Caco-2 (cell line): ENCODE results near the gene ATOSB. TPM values are rescaled to one million over a fixed set of nuclear protein-coding genes. Genes with fewer than 3 reads are reported as not detected.

Experiments
- BruUV-seq: library from RNA; stranded (reverse); fragments of 400-500 nt; replicated peaks from 2 replicates; lab custom pipeline; 2021; lab: Mats Ljungman, UMichigan
- CTCF ChIA-PET: fragments of 300-600 bp; sonication (Branson Sonifier 250); formaldehyde crosslinking; loops from one replicate; lab custom pipeline; 2022; ENCODE audit warnings: antibody characterized with exemption; lab: Charles Lee
- POLR2A ChIA-PET: fragments of 300-600 bp; sonication (Branson Sonifier 250); formaldehyde crosslinking; loops from one replicate; lab custom pipeline; 2022; ENCODE audit warnings: antibody characterized with exemption; lab: Charles Lee
- DNase-seq, 2 experiments: peaks; one replicate each; pipeline versions ENCODE4 v3.0.0 to v3.0.0-alpha.2; 2020 to 2022
- H3K27me3 ChIP-seq: replicated peaks from 2 replicates; pipeline ENCODE4 v1.6.0; 2011; ENCODE audit warnings: low read length; ENCODE audit not compliant: control insufficient read depth, insufficient read depth
- H3K36me3 ChIP-seq: 2 replicates; pipeline ENCODE4 v1.5.1; 2011; ENCODE audit warnings: low read length; ENCODE audit not compliant: control insufficient read depth, insufficient read depth
- H3K4me1 ChIP-seq: fragments of 250-450 bp; sonication (Bioruptor Pico); 2 replicates; pipeline ENCODE4 v1.5.1; 2020; ENCODE audit warnings: mild to moderate bottlenecking
- H3K4me3 ChIP-seq: 2 replicates; pipeline ENCODE4 v1.5.1; 2011; ENCODE audit warnings: low read depth, mild to moderate bottlenecking, control low read depth, low read length
- H3K9me3 ChIP-seq: fragments of 250-450 bp; sonication (Bioruptor Pico); 2 replicates; pipeline ENCODE4 v1.5.1; 2020; ENCODE audit warnings: mild to moderate bottlenecking, moderate library complexity
- H3K27ac Mint-ChIP-seq: one replicate; pipeline ENCODE4 v1.8.0; 2022; ENCODE audit warnings: mixed read lengths; ENCODE audit not compliant: unreplicated experiment
- H3K27me3 Mint-ChIP-seq: one replicate; pipeline ENCODE4 v1.8.0; 2022; ENCODE audit warnings: mixed read lengths; ENCODE audit not compliant: insufficient read depth, unreplicated experiment
- H3K36me3 Mint-ChIP-seq: one replicate; pipeline ENCODE4 v1.8.0; 2022; ENCODE audit warnings: mild to moderate bottlenecking, mixed read lengths; ENCODE audit not compliant: insufficient read depth, unreplicated experiment
- H3K4me1 Mint-ChIP-seq: one replicate; pipeline ENCODE4 v1.8.0; 2022; ENCODE audit warnings: low read depth, mixed read lengths; ENCODE audit not compliant: unreplicated experiment
- H3K4me3 Mint-ChIP-seq: one replicate; pipeline ENCODE4 v1.8.0; 2022; ENCODE audit warnings: mild to moderate bottlenecking, moderate library complexity, mixed read lengths; ENCODE audit not compliant: unreplicated experiment
- H3K9me3 Mint-ChIP-seq: one replicate; pipeline ENCODE4 v1.8.0; 2022; ENCODE audit warnings: mixed read lengths; ENCODE audit not compliant: unreplicated experiment
- intact Hi-C: fragments of 100-400 bp; cut with micrococcal nuclease; formaldehyde crosslinking; loops from one replicate; pipeline ENCODE4 v1.10.0; 2022; ENCODE audit not compliant: unreplicated experiment
- total RNA-seq: library from RNA; stranded (reverse); gene quantifications from 2 replicates; pipeline ENCODE4 v1.2.3, GENCODE V29; 2022
- TF ChIP-seq, protein P1 (sequence below), 2 experiments: fragments of 200-600 bp in 1 of 2; IDR thresholded peaks; 1 replicate in 1 of 2; 2 replicates in 1 of 2; pipeline versions ENCODE4 v1.5.1 to v1.8.0; 2011 to 2022; ENCODE audit warnings: antibody characterized with exemption in 1 of 2, control low read depth in 1 of 2, inconsistent platforms in 1 of 2, low read depth in 1 of 2, low read length in 1 of 2, mild to moderate bottlenecking in 1 of 2, moderate library complexity in 1 of 2; ENCODE audit not compliant: insufficient read depth in 1 of 2, severe bottlenecking in 1 of 2, unreplicated experiment in 1 of 2

The ATOSB gene
- total RNA-seq, 1 experiment from 2014 or later, result 5.8 TPM

DNA sequence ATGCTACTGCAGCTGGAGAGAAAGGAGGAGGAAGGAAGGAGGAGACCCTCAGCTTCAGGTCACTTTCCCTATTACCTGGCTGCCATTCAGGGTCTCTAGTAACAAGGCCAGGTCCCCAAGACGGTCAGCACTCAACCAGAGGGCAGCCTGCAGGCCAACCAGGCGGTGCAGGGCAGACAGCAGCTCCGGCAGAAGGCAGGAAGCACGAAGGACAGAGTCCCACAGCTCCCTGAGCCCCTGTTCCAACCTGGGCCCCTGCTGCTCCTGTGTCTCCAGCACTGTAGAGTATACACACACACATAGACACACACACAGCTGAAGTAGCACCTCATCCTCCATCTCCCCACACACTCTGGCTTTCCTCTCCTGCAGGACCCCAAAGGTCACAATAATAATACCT, 37.6 kb downstream of the ATOSB start:
- H3K4me3 Mint-ChIP-seq, result peak overlapping the region; percentile 86
- peak overlapping the region; percentile 87 for H3K27ac Mint-ChIP-seq
- H3K36me3 ChIP-seq, result peaks cover 2% of the 10 kb centered on the region; the same call in 1 of the 2 replicates
- intact Hi-C loops, result no loop called here
- H3K4me3 ChIP-seq, result no peak overlapping the region
- peaks cover 9% of the 10 kb centered on the region for H3K4me1 Mint-ChIP-seq
- no peaks in the 10 kb centered on the region for H3K9me3 ChIP-seq
- peaks cover 31% of the 10 kb centered on the region for H3K36me3 Mint-ChIP-seq
- H3K27me3 ChIP-seq, result no peaks in the 10 kb centered on the region
- BruUV-seq, result no TSS peak
- ChIA-PET POLR2A (no interaction called here), CTCF (no interaction called here)
- H3K4me1 ChIP-seq, result peaks cover 12% of the 10 kb centered on the region; the same call in 1 of the 2 replicates
- no peak for DNase-seq
- TF ChIP-seq, protein P1, sequence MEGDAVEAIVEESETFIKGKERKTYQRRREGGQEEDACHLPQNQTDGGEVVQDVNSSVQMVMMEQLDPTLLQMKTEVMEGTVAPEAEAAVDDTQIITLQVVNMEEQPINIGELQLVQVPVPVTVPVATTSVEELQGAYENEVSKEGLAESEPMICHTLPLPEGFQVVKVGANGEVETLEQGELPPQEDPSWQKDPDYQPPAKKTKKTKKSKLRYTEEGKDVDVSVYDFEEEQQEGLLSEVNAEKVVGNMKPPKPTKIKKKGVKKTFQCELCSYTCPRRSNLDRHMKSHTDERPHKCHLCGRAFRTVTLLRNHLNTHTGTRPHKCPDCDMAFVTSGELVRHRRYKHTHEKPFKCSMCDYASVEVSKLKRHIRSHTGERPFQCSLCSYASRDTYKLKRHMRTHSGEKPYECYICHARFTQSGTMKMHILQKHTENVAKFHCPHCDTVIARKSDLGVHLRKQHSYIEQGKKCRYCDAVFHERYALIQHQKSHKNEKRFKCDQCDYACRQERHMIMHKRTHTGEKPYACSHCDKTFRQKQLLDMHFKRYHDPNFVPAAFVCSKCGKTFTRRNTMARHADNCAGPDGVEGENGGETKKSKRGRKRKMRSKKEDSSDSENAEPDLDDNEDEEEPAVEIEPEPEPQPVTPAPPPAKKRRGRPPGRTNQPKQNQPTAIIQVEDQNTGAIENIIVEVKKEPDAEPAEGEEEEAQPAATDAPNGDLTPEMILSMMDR (IDR thresholded peaks at IDR 0.05; ENCODE audit: insufficient read depth in 1 of 2, low read depth in 1 of 2, low read length in 1 of 2, severe bottlenecking in 1 of 2, unreplicated experiment in 1 of 2), result no peak
- H3K9me3 Mint-ChIP-seq, result no peaks in the 10 kb centered on the region
- H3K27me3 Mint-ChIP-seq, result no peaks in the 10 kb centered on the region

DNA sequence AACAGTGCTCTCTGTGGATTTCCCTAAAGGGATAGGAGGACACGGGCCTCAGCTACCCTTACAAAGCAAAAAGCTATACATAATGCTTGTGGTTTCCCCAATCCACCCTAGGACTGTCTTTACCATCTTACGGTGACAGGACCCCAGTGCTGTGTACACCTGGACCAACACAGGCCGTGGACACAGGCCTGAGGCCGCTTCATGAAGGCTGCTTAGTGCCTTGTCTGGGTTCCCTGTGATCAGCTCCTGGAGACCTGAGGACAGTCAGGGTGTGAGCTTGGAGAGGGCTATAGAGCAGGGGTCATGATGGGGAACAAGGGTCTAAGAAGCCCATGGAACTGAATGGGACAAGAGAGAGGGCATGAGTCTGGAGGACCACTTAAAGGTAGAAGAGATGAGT, 38.8 kb downstream of the ATOSB start:
- peaks cover 14% of the 10 kb centered on the region; the same call in 1 of the 2 replicates for H3K4me1 ChIP-seq
- BruUV-seq, result no TSS peak
- intact Hi-C loops, result no loop called here
- Mint-ChIP-seq H3K4me3 (no peak overlapping the region), H3K9me3 (no peaks in the 10 kb centered on the region), H3K4me1 (peaks cover 13% of the 10 kb centered on the region), H3K36me3 (peaks cover 42% of the 10 kb centered on the region), H3K27me3 (no peaks in the 10 kb centered on the region), H3K27ac (no peak overlapping the region)
- H3K9me3 ChIP-seq, result no peaks in the 10 kb centered on the region
- H3K4me3 ChIP-seq, result no peak overlapping the region
- no peak for DNase-seq
- POLR2A ChIA-PET, result no interaction called here
- H3K27me3 ChIP-seq, result no peaks in the 10 kb centered on the region
- peaks cover 2% of the 10 kb centered on the region; the same call in 1 of the 2 replicates for H3K36me3 ChIP-seq
- TF ChIP-seq, protein P1 (IDR thresholded peaks at IDR 0.05; ENCODE audit: insufficient read depth in 1 of 2, low read depth in 1 of 2, low read length in 1 of 2, severe bottlenecking in 1 of 2, unreplicated experiment in 1 of 2), result no peak
- CTCF ChIA-PET, result no interaction called here

GRCh38 chr9:35075358-35075757, 40.3 kb downstream of the ATOSB start:
- TF ChIP-seq, protein P1 (IDR thresholded peaks at IDR 0.05; ENCODE audit: insufficient read depth in 1 of 2, low read depth in 1 of 2, low read length in 1 of 2, severe bottlenecking in 1 of 2, unreplicated experiment in 1 of 2), result no peak
- POLR2A ChIA-PET, result no interaction called here
- intact Hi-C loops, result no loop called here
- H3K36me3 Mint-ChIP-seq, result peaks cover 57% of the 10 kb centered on the region
- Histone ChIP-seq H3K27me3 (no peaks in the 10 kb centered on the region), H3K4me3 (no peak overlapping the region), H3K36me3 (peaks cover 2% of the 10 kb centered on the region; the same call in 1 of the 2 replicates), H3K9me3 (no peaks in the 10 kb centered on the region), H3K4me1 (peaks cover 19% of the 10 kb centered on the region)
- CTCF ChIA-PET, result no interaction called here
- no peaks in the 10 kb centered on the region for H3K9me3 Mint-ChIP-seq
- peaks cover 17% of the 10 kb centered on the region for H3K4me1 Mint-ChIP-seq
- H3K27ac Mint-ChIP-seq, result no peak overlapping the region
- H3K27me3 Mint-ChIP-seq, result no peaks in the 10 kb centered on the region
- no TSS peak for BruUV-seq
- no peak overlapping the region for H3K4me3 Mint-ChIP-seq
- no peak for DNase-seq
